RWPE2 (cell line): ENCODE results near the gene MANEAL.
A peak's percentile ranks its signal among the peaks of the same experiment; 100 is the strongest.

Experiments
- ATAC-seq: fragments of 200-7000 bp; cut with Tn5 transposase; 3 replicates; pipeline ENCODE4 v1.9.1; 2021; ENCODE audit warnings: low read depth
- DNase-seq: peaks from one replicate; pipeline ENCODE4 v3.0.0-alpha.2; 2020; ENCODE audit warnings: low spot score
- H3K27ac ChIP-seq: fragments of 450-650 bp; 2 replicates; pipeline ENCODE4 v1.5.1; 2017; ENCODE audit warnings: mild to moderate bottlenecking; ENCODE audit not compliant: poor library complexity, severe bottlenecking
- H3K27me3 ChIP-seq: fragments of 250-450 bp; sonication (Bioruptor Pico); 2 replicates; pipeline ENCODE4 v1.5.1; 2021; ENCODE audit warnings: mild to moderate bottlenecking, moderate library complexity; ENCODE audit not compliant: insufficient read depth, poor library complexity, severe bottlenecking
- H3K36me3 ChIP-seq: fragments of 250-450 bp; sonication (Bioruptor Pico); 2 replicates; pipeline ENCODE4 v1.5.1; 2020; ENCODE audit warnings: low read depth, mild to moderate bottlenecking, moderate library complexity
- H3K4me1 ChIP-seq: fragments of 250-450 bp; sonication (Bioruptor Pico); 2 replicates; pipeline ENCODE4 v1.5.1; 2021; ENCODE audit warnings: mild to moderate bottlenecking, moderate library complexity; ENCODE audit not compliant: insufficient read depth, poor library complexity, severe bottlenecking
- H3K4me3 ChIP-seq: fragments of 250-450 bp; sonication (Bioruptor Pico); 2 replicates; pipeline ENCODE4 v1.5.1; 2021; ENCODE audit warnings: mild to moderate bottlenecking, moderate library complexity; ENCODE audit not compliant: severe bottlenecking
- H3K9me3 ChIP-seq: fragments of 250-450 bp; sonication (Bioruptor Pico); 2 replicates; pipeline ENCODE4 v1.5.1; 2021; ENCODE audit warnings: mild to moderate bottlenecking, moderate library complexity; ENCODE audit not compliant: severe bottlenecking
- TF ChIP-seq, protein P1 (sequence below): fragments of 450-650 bp; IDR thresholded peaks from one replicate; pipeline ENCODE4 v1.5.1; 2017; ENCODE audit warnings: mild to moderate bottlenecking, moderate library complexity; ENCODE audit not compliant: poor library complexity, severe bottlenecking

The MANEAL gene

DNA sequence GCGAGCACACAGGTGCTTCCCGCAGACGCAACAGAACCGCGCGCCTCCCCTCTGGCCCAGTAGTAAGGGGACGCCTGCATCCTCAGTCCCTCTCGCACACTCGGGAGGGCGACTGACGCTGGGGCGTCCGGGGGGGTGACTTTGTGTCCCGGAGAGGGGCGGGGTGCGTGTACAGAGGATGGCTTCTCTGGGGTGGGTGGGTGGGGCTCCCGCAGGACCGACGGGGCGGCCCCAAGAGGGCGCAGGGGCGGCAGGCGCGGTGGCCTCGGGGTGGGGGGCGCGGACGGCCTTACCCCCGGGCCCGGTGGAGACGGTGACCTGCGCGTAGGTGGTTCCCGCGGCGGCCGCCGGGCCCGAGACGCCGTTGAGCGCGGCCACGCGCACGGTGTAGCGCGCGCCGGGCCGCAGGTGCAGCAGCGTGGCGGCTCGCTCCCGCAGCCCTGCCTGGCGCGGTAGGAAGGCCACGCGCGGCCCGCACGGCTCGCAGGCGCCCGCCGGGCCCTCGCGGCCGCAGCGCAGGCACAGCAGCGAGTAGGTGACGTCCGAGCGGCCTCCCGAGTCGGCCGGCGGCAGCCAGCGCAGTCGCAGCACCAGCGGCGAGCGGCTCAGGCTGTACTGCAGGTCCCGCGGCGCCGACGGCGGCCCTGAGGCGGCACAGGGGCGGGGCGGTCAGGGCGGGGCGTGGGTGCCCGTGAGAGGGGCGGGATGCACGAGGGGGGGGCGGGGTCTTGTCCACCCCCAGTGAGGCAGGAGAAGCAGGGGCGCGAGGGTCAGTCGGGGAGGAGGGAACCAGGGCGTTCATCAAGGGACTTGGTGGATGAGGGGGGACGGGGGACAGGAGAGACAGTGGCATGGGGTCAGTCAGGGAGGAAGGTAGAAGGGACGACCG lies 40.8 kb upstream of the MANEAL start:
- ATAC-seq (peak; percentile 60), DNase-seq (no peak)
- H3K36me3 ChIP-seq = no peaks in the 10 kb centered on the region
- TF ChIP-seq, protein P1, sequence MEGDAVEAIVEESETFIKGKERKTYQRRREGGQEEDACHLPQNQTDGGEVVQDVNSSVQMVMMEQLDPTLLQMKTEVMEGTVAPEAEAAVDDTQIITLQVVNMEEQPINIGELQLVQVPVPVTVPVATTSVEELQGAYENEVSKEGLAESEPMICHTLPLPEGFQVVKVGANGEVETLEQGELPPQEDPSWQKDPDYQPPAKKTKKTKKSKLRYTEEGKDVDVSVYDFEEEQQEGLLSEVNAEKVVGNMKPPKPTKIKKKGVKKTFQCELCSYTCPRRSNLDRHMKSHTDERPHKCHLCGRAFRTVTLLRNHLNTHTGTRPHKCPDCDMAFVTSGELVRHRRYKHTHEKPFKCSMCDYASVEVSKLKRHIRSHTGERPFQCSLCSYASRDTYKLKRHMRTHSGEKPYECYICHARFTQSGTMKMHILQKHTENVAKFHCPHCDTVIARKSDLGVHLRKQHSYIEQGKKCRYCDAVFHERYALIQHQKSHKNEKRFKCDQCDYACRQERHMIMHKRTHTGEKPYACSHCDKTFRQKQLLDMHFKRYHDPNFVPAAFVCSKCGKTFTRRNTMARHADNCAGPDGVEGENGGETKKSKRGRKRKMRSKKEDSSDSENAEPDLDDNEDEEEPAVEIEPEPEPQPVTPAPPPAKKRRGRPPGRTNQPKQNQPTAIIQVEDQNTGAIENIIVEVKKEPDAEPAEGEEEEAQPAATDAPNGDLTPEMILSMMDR = no peak
- no peaks in the 10 kb centered on the region for H3K9me3 ChIP-seq
- peaks cover 47% of the 10 kb centered on the region for H3K27me3 ChIP-seq
- H3K4me1 ChIP-seq = no peaks in the 10 kb centered on the region
- H3K27ac ChIP-seq = no peak overlapping the region
- peak overlapping the region; percentile 35 for H3K4me3 ChIP-seq

- no peaks in the 10 kb centered on the region for H3K36me3 ChIP-seq
- DNase-seq (no peak), ATAC-seq (no peak)
- H3K27me3 ChIP-seq = peaks cover 46% of the 10 kb centered on the region
- TF ChIP-seq, protein P1 = no peak
- H3K4me3 ChIP-seq = no peak overlapping the region
- H3K4me1 ChIP-seq = no peaks in the 10 kb centered on the region
- no peak overlapping the region for H3K27ac ChIP-seq
- H3K9me3 ChIP-seq = no peaks in the 10 kb centered on the region
Measured at GRCh38 chr1:37753473-37754321, 40.0 kb upstream of the MANEAL start.

- peak; percentile 55 for ATAC-seq
- DNase-seq = no peak
- H3K4me1 ChIP-seq = no peaks in the 10 kb centered on the region
- no peak overlapping the region for H3K4me3 ChIP-seq
- TF ChIP-seq, protein P1 = no peak
- no peaks in the 10 kb centered on the region for H3K9me3 ChIP-seq
- H3K36me3 ChIP-seq = no peaks in the 10 kb centered on the region
- peaks cover 52% of the 10 kb centered on the region for H3K27me3 ChIP-seq
- H3K27ac ChIP-seq = no peak overlapping the region
Measured at GRCh38 chr1:37755290-37755689, 38.4 kb upstream of the MANEAL start.

- ATAC-seq = no peak
- H3K27me3 ChIP-seq = peaks cover 56% of the 10 kb centered on the region
- no peaks in the 10 kb centered on the region for H3K36me3 ChIP-seq
- H3K4me1 ChIP-seq = no peaks in the 10 kb centered on the region
- H3K27ac ChIP-seq = no peak overlapping the region
- no peaks in the 10 kb centered on the region for H3K9me3 ChIP-seq
- H3K4me3 ChIP-seq = no peak overlapping the region
- DNase-seq = no peak
- TF ChIP-seq, protein P1 = no peak
Measured at GRCh38 chr1:37755951-37756560, 37.6 kb upstream of the MANEAL start.
